Fibroblast of lung (primary cell): ENCODE measurements around the gene ABITRAM. TPM values are rescaled to one million over a fixed set of nuclear protein-coding genes. Genes with fewer than 3 reads are reported as not detected.
"Not testable (repeated sequence)": the region's sequence is repeated elsewhere in the genome, so short reads cannot be mapped to it uniquely, and the experiment has no call there.

Experiments
- DNase-seq, 2 donors: peaks; one replicate each; pipeline versions ENCODE4 v3.0.0 to v3.0.0-alpha.2; 2010; ENCODE audit warnings: low read depth in 2 of 2
- H2AFZ ChIP-seq: 2 replicates; pipeline ENCODE4 v1.5.1; 2012; ENCODE audit warnings: low read length, control low read depth, inconsistent platforms
- H3K27ac ChIP-seq: 2 replicates; pipeline ENCODE4 v1.5.1; 2011; ENCODE audit warnings: low read length, control low read depth; ENCODE audit not compliant: insufficient read depth
- H3K27me3 ChIP-seq: 2 replicates; pipeline ENCODE4 v1.5.1; 2011; ENCODE audit warnings: mild to moderate bottlenecking, low read length; ENCODE audit not compliant: control insufficient read depth, insufficient read depth
- H3K36me3 ChIP-seq: 2 replicates; pipeline ENCODE4 v1.5.1; 2011; ENCODE audit warnings: low read length; ENCODE audit not compliant: control insufficient read depth, insufficient read depth
- H3K4me1 ChIP-seq: 2 replicates; pipeline ENCODE4 v1.5.1; 2011; ENCODE audit warnings: low read length; ENCODE audit not compliant: control insufficient read depth, insufficient read depth; ENCODE audit errors: extremely low read depth
- H3K4me2 ChIP-seq: 2 replicates; pipeline ENCODE4 v1.5.1; 2011; ENCODE audit warnings: low read length, control low read depth; ENCODE audit not compliant: insufficient read depth; ENCODE audit errors: extremely low read depth
- H3K4me3 ChIP-seq, 4 experiments: fragments of 200-600 bp in 1 of 4; sonication (generic) in 1 of 4; replicated peaks in 1 of 4; 2 replicates each; pipeline ENCODE4 v1.5.1; 2011 to 2016; ENCODE audit warnings: low read length in 4 of 4, low read depth in 3 of 4, mild to moderate bottlenecking in 3 of 4, control low read depth in 2 of 4, inconsistent platforms in 1 of 4, mixed read lengths in 1 of 4; ENCODE audit not compliant: insufficient read depth in 1 of 4; ENCODE audit errors: control extremely low read depth in 1 of 4
- H3K79me2 ChIP-seq: 2 replicates; pipeline ENCODE4 v1.5.1; 2012; ENCODE audit warnings: mild to moderate bottlenecking, low read length, inconsistent platforms; ENCODE audit not compliant: control insufficient read depth, insufficient read depth
- H3K9ac ChIP-seq: 2 replicates; pipeline ENCODE4 v1.5.1; 2011; ENCODE audit warnings: mild to moderate bottlenecking, low read length, control low read depth; ENCODE audit not compliant: insufficient read depth
- H3K9me3 ChIP-seq: 2 replicates; pipeline ENCODE4 v1.5.1; 2012; ENCODE audit warnings: low read depth, low read length; ENCODE audit not compliant: control insufficient read depth, insufficient read depth
- H4K20me1 ChIP-seq: 2 replicates; pipeline ENCODE4 v1.5.1; 2011; ENCODE audit warnings: low read length; ENCODE audit not compliant: control insufficient read depth, insufficient read depth; ENCODE audit errors: extremely low read depth
- CTCF ChIP-seq, 2 donors: IDR thresholded peaks in 1 of 2; conservative IDR thresholded peaks in 1 of 2; 1 replicate in 1 of 2; 2 replicates in 1 of 2; pipeline ENCODE4 v1.5.1; 2011 to 2012; ENCODE audit warnings: low read length in 2 of 2, control low read depth in 1 of 2, inconsistent platforms in 1 of 2, low read depth in 1 of 2, mild to moderate bottlenecking in 1 of 2
- EZH2 ChIP-seq: IDR thresholded peaks from 2 replicates; pipeline ENCODE4 v1.5.1; 2012; ENCODE audit warnings: low read length, control low read depth, mild to moderate bottlenecking; ENCODE audit errors: missing control alignments
- polyA plus RNA-seq, 2 donors: library from polyadenylated mRNA; depleted of rRNA in 1 of 2; stranded (reverse) in 1 of 2; unstranded in 1 of 2; fragments of >200 nt; gene quantifications; 2 replicates each; pipeline ENCODE4 v1.2.1, GENCODE V29; 2011 to 2012; ENCODE audit warnings: missing spikeins in 1 of 2
- total RNA-seq: library from RNA; depleted of rRNA; stranded (reverse); fragments of >200 nt; gene quantifications from 2 replicates; pipeline ENCODE4 v1.2.1, GENCODE V29; 2014

ABITRAM gene
- total and polyA plus RNA-seq, 2 donors (not counting 1 experiment from before 2014, with no cell fraction given), result 8.8 to 24.8 TPM

GRCh38 chr9:108967916-108968315 lies 33.7 kb downstream of the ABITRAM start:
- Histone ChIP-seq H4K20me1 (no peaks in the 10 kb centered on the region), H3K9ac (no peak overlapping the region), H3K9me3 (no peaks in the 10 kb centered on the region), H3K27me3 (no peaks in the 10 kb centered on the region), H3K79me2 (no peaks in the 10 kb centered on the region), H3K4me2 (no peak overlapping the region), H3K27ac (no peak overlapping the region), H3K4me1 (peaks cover 2% of the 10 kb centered on the region), H3K36me3 (peaks cover 9% of the 10 kb centered on the region), H3K4me3 (no peak overlapping the region), H2AFZ (no peak overlapping the region)
- no peak for DNase-seq
- no peak for TF ChIP-seq CTCF (conservative IDR thresholded peaks at IDR 0.05 in 1 of 2, IDR thresholded peaks at IDR 0.05 in 1 of 2; ENCODE audit: low read depth in 1 of 2, low read length in 2 of 2)
- no peak for TF ChIP-seq EZH2

- not testable (repeated sequence) for DNase-seq, H3K4me1 ChIP-seq, H2AFZ ChIP-seq, H4K20me1 ChIP-seq, H3K27ac ChIP-seq, H3K9me3 ChIP-seq, H3K27me3 ChIP-seq, H3K4me2 ChIP-seq, H3K4me3 ChIP-seq, H3K79me2 ChIP-seq, H3K36me3 ChIP-seq, H3K9ac ChIP-seq
These were observed 37.2 kb downstream of the ABITRAM start for GRCh38 chr9:108971392-108971791.

GRCh38 chr9:108972186-108972585 lies 38.0 kb downstream of the ABITRAM start:
- H2AFZ ChIP-seq, result no peak overlapping the region
- peaks cover 12% of the 10 kb centered on the region for H3K36me3 ChIP-seq
- no peak for DNase-seq
- H3K4me3 ChIP-seq, result no peak overlapping the region
- no peak overlapping the region for H3K4me2 ChIP-seq
- no peak for TF ChIP-seq EZH2
- TF ChIP-seq CTCF (conservative IDR thresholded peaks at IDR 0.05 in 1 of 2, IDR thresholded peaks at IDR 0.05 in 1 of 2; ENCODE audit: low read depth in 1 of 2, low read length in 2 of 2), result no peak
- peaks cover 2% of the 10 kb centered on the region for H3K4me1 ChIP-seq
- H3K79me2 ChIP-seq, result no peaks in the 10 kb centered on the region
- H3K9me3 ChIP-seq, result no peaks in the 10 kb centered on the region
- no peak overlapping the region for H3K27ac ChIP-seq
- H3K27me3 ChIP-seq, result no peaks in the 10 kb centered on the region
- H4K20me1 ChIP-seq, result no peaks in the 10 kb centered on the region
- H3K9ac ChIP-seq, result no peak overlapping the region
